HepG2 (cell line): ENCODE results near the gene DDX1. TPM values are rescaled to one million over a fixed set of nuclear protein-coding genes. Genes with fewer than 3 reads are reported as not detected.

ENCODE experiments used
- ATAC-seq: fragments of 200-7000 bp; cut with Tn5 transposase; 3 replicates; pipeline ENCODE4 v1.9.1; 2020; ENCODE audit warnings: mild to moderate bottlenecking, moderate library complexity
- BruUV-seq: library from RNA; stranded (reverse); fragments of 400-500 nt; replicated peaks from 2 replicates; lab custom pipeline; 2021; lab: Mats Ljungman, UMichigan
- CTCF ChIA-PET: fragments of 300-600 bp; formaldehyde crosslinking; extraction: SDS; loops from one replicate; lab custom pipeline; 2021; ENCODE audit warnings: low total read pairs, inconsistent platforms, low intra/inter-chr PET ratio; lab: Yijun Ruan, JAX
- POLR2A ChIA-PET: fragments of 350-600 bp; sonication (Branson Sonifier 250); formaldehyde crosslinking; loops from one replicate; lab custom pipeline; 2020; ENCODE audit warnings: antibody characterized with exemption, inconsistent platforms; lab: Yijun Ruan, JAX
- DNase-seq: peaks from one replicate; pipeline ENCODE4 v3.0.0-alpha.2; 2015; ENCODE audit warnings: low spot score
- FAIRE-seq: peaks from 3 replicates; lab custom pipeline; 2011; peaks lifted over from hg19 to GRCh38; lab: Jason Lieb, UNC
- H2AFZ ChIP-seq: one replicate; pipeline ENCODE4 v1.6.1; 2011; ENCODE audit warnings: low read length, inconsistent platforms
- H3K27ac ChIP-seq: fragments of 300-600 bp; 3 replicates; pipeline ENCODE4 v1.8.0; 2011; ENCODE audit warnings: mixed run types, mild to moderate bottlenecking, mixed read lengths, low read length, inconsistent platforms; ENCODE audit not compliant: insufficient read depth; ENCODE audit errors: extremely low read length
- H3K27me3 ChIP-seq, 2 experiments: fragments of 200-600 bp in 1 of 2; 2 replicates in 1 of 2; 3 replicates in 1 of 2; pipeline versions ENCODE4 v1.6.0 to v1.8.0; 2011; ENCODE audit warnings: low read length in 2 of 2, mild to moderate bottlenecking in 2 of 2, moderate library complexity in 2 of 2, inconsistent platforms in 1 of 2; ENCODE audit not compliant: insufficient read depth in 2 of 2, control insufficient read depth in 1 of 2
- H3K36me3 ChIP-seq, 2 experiments: fragments of 200-600 bp in 1 of 2; replicated peaks in 1 of 2; 2 replicates in 1 of 2; 3 replicates in 1 of 2; pipeline versions ENCODE4 v1.5.1 to v1.8.0; 2011; ENCODE audit warnings: low read length in 2 of 2, inconsistent platforms in 1 of 2; ENCODE audit not compliant: insufficient read depth in 2 of 2, control insufficient read depth in 1 of 2
- H3K4me1 ChIP-seq: 2 replicates; pipeline ENCODE4 v1.5.1; 2012; ENCODE audit warnings: low read length, inconsistent platforms; ENCODE audit not compliant: insufficient read depth
- H3K4me2 ChIP-seq: 2 replicates; pipeline ENCODE4 v1.6.0; 2011; ENCODE audit warnings: low read depth, low read length, inconsistent platforms
- H3K4me3 ChIP-seq, 3 experiments: fragments of 200-600 bp in 1 of 3; sonication (generic), shearing (Covaris generic) in 1 of 3; replicated peaks in 1 of 3; 2 replicates each; pipeline ENCODE4 v1.5.1; 2011 to 2016; ENCODE audit warnings: low read length in 3 of 3, inconsistent platforms in 2 of 3, low read depth in 2 of 3, mild to moderate bottlenecking in 2 of 3, control low read depth in 1 of 3, mixed read lengths in 1 of 3; ENCODE audit not compliant: insufficient read depth in 1 of 3
- H3K79me2 ChIP-seq: one replicate; pipeline ENCODE4 v1.6.1; 2011; ENCODE audit warnings: low read length, inconsistent platforms; ENCODE audit not compliant: insufficient read depth
- H3K9ac ChIP-seq: 2 replicates; pipeline ENCODE4 v1.6.0; 2011; ENCODE audit warnings: mild to moderate bottlenecking, low read depth, low read length, inconsistent platforms; ENCODE audit not compliant: insufficient read depth
- H3K9me3 ChIP-seq: 2 replicates; pipeline ENCODE4 v1.5.1; 2012; ENCODE audit warnings: mild to moderate bottlenecking, low read length
- H4K20me1 ChIP-seq: 2 replicates; pipeline ENCODE4 v1.6.0; 2011; ENCODE audit warnings: inconsistent platforms, mild to moderate bottlenecking, low read length, moderate library complexity; ENCODE audit not compliant: insufficient read depth
- FOXP1 ChIP-seq, 2 experiments: fragments of 450-650 bp in 1 of 2; IDR thresholded peaks; 2 replicates each; pipeline ENCODE4 v1.6.1; 2017 to 2018; ENCODE audit warnings: antibody characterized with exemption in 1 of 2
- IRF2 ChIP-seq: IDR thresholded peaks from 2 replicates; pipeline ENCODE4 v1.6.1; 2018; ENCODE audit warnings: missing genetic modification reagents, missing compliant biosample characterization
- MNT ChIP-seq: fragments of 450-650 bp; IDR thresholded peaks from 2 replicates; pipeline ENCODE4 v1.6.1; 2016
- PREB ChIP-seq: sonication (generic); formaldehyde crosslinking; IDR thresholded peaks from 2 replicates; pipeline ENCODE4 v1.4.0; 2020; ENCODE audit warnings: missing genetic modification reagents
- SAFB2 ChIP-seq: sonication (generic); formaldehyde crosslinking; IDR thresholded peaks from 2 replicates; pipeline ENCODE4 v1.5.1; 2020; ENCODE audit warnings: missing genetic modification reagents, low read depth, mild to moderate bottlenecking, borderline replicate concordance
- SATB2 ChIP-seq: sonication (generic); formaldehyde crosslinking; IDR thresholded peaks from 2 replicates; pipeline ENCODE4 v1.5.0; 2020; ENCODE audit warnings: missing genetic modification reagents
- SMAD9 ChIP-seq: sonication (generic); formaldehyde crosslinking; IDR thresholded peaks from 2 replicates; pipeline ENCODE4 v1.5.1; 2020; ENCODE audit warnings: mild to moderate bottlenecking, missing genetic modification reagents
- SMARCC2 ChIP-seq: fragments of 450-650 bp; IDR thresholded peaks from 2 replicates; pipeline ENCODE4 v1.6.1; 2017; ENCODE audit warnings: antibody characterized with exemption, mild to moderate bottlenecking
- TAF15 ChIP-seq: fragments of 200-400 bp; formaldehyde crosslinking; IDR thresholded peaks from one replicate; pipeline ENCODE4 v1.6.1; 2018; ENCODE audit warnings: mild to moderate bottlenecking, low read depth, low read length; ENCODE audit not compliant: poor library complexity, severe bottlenecking
- ZNF354B ChIP-seq: sonication (generic); formaldehyde crosslinking; IDR thresholded peaks from 2 replicates; pipeline ENCODE4 v1.8.0; 2022; ENCODE audit warnings: mild to moderate bottlenecking, missing genetic modification reagents
- ZNF552 ChIP-seq: sonication (generic); formaldehyde crosslinking; IDR thresholded peaks from 2 replicates; pipeline ENCODE4 v1.9.0; 2022; ENCODE audit warnings: missing genetic modification reagents, mild to moderate bottlenecking, borderline replicate concordance
- ZNF563 ChIP-seq: sonication (generic); formaldehyde crosslinking; IDR thresholded peaks from 2 replicates; pipeline ENCODE4 v1.8.0; 2022; ENCODE audit warnings: mild to moderate bottlenecking, moderate library complexity, missing genetic modification reagents
- ZNF564 ChIP-seq: sonication (generic); formaldehyde crosslinking; IDR thresholded peaks from 2 replicates; pipeline ENCODE4 v1.8.1; 2023; ENCODE audit warnings: mild to moderate bottlenecking, missing genetic modification reagents
- ZNF850 ChIP-seq: sonication (generic); formaldehyde crosslinking; conservative IDR thresholded peaks from 2 replicates; pipeline ENCODE4 v1.9.0; 2021; ENCODE audit warnings: mild to moderate bottlenecking, missing genetic modification reagents
- WGBS: methylation state at CpG from one replicate; pipeline ENCODE4 v1.1.6; 2017; ENCODE audit warnings: low lambda C conversion rate; 5-methylcytosine and 5-hydroxymethylcytosine counted together
- in situ Hi-C: cut with HindIII; loops from 2 replicates; pipeline ENCODE4 v1.10.0; 2017; ENCODE audit warnings: low pct_unique_long_range_greater_than_20kb; ENCODE audit not compliant: extremely low pct_ligation_motif_present
- intact Hi-C: fragments of 100-400 bp; cut with micrococcal nuclease; formaldehyde crosslinking; loops from one replicate; pipeline ENCODE4 v1.10.0; 2022; ENCODE audit not compliant: unreplicated experiment
- polyA plus RNA-seq, 8 experiments: library from polyadenylated mRNA; depleted of rRNA in 3 of 8; stranded (reverse) in 7 of 8; unstranded in 1 of 8; fragments of >200 nt; fragmentation: Illumina TruSeq in 4 of 8; extraction: Trizol in 4 of 8; gene quantifications; 2 replicates each; pipeline versions ENCODE4 v1.2.1 to v1.2.3, GENCODE V29; 2011 to 2016; ENCODE audit warnings: low read depth in 4 of 8, missing spikeins in 1 of 8, mixed read lengths in 1 of 8; ENCODE audit not compliant: insufficient read depth in 1 of 8
- total RNA-seq, 5 experiments: library from RNA; depleted of rRNA; stranded (reverse); fragments of >200 nt; fragmentation: Illumina TruSeq; extraction: Trizol; gene quantifications; 2 replicates each; pipeline ENCODE4 v1.2.3, GENCODE V29; 2016; ENCODE audit warnings: low read depth in 1 of 5

The DDX1 gene
- total and polyA plus RNA-seq, 2 of the 13 experiments (the other 11 are each of a cell fraction or from before 2014, with no cell fraction given), result 81.6 to 130 TPM

- no peak for TF ChIP-seq ZNF850 (CRISPR knock-in tag)
- TF ChIP-seq MNT, result no peak
- no peak for TF ChIP-seq SATB2
- TF ChIP-seq SAFB2 (CRISPR knock-in tag), result no peak
- TF ChIP-seq FOXP1 (IDR thresholded peaks at IDR 0.05), result no peak
- TF ChIP-seq FOXP1 (CRISPR knock-in tag; IDR thresholded peaks at IDR 0.05), result no peak
- TF ChIP-seq PREB, result no peak
- no peak for TF ChIP-seq IRF2 (CRISPR knock-in tag)
- no peak for TF ChIP-seq ZNF563 (CRISPR knock-in tag)
- no peak for TF ChIP-seq TAF15
- TF ChIP-seq SMARCC2, result no peak
Measured at GRCh38 chr2:15651367-15651727, 59.7 kb downstream of the DDX1 start (continued).

GRCh38 chr2:15652252-15652651, 60.6 kb downstream of the DDX1 start:
- ChIA-PET CTCF (no interaction called here), POLR2A (no interaction called here)
- no peak overlapping the region for H3K4me2 ChIP-seq
- BruUV-seq, result no TSS peak
- H3K27me3 ChIP-seq, result peaks cover 5 to 56% of the 10 kb centered on the region in 2 experiments; a peak in 4 of 5 replicates
- H4K20me1 ChIP-seq, result no peaks in the 10 kb centered on the region
- H2AFZ ChIP-seq, result no peak overlapping the region
- WGBS, result 41% methylated on average over 8 of the region's 8 CpGs
- intact Hi-C loops, result no loop called here
- no peaks in the 10 kb centered on the region for H3K36me3 ChIP-seq
- H3K9ac ChIP-seq, result no peak overlapping the region
- H3K4me1 ChIP-seq, result no peaks in the 10 kb centered on the region
- no peak overlapping the region for H3K4me3 ChIP-seq
- no peaks in the 10 kb centered on the region for H3K9me3 ChIP-seq
- FAIRE-seq, result no peak
- ATAC-seq, result no peak
- TF ChIP-seq ZNF552 (CRISPR knock-in tag) (no peak), ZNF354B (no peak), SMAD9 (CRISPR knock-in tag) (no peak), ZNF564 (CRISPR knock-in tag) (no peak)
- no peak overlapping the region for H3K27ac ChIP-seq
- in situ Hi-C loops, result no loop called here
- H3K79me2 ChIP-seq, result no peaks in the 10 kb centered on the region
- DNase-seq, result no peak
